ENCODE results near the gene OGFOD3.

OGFOD3 gene

DNA sequence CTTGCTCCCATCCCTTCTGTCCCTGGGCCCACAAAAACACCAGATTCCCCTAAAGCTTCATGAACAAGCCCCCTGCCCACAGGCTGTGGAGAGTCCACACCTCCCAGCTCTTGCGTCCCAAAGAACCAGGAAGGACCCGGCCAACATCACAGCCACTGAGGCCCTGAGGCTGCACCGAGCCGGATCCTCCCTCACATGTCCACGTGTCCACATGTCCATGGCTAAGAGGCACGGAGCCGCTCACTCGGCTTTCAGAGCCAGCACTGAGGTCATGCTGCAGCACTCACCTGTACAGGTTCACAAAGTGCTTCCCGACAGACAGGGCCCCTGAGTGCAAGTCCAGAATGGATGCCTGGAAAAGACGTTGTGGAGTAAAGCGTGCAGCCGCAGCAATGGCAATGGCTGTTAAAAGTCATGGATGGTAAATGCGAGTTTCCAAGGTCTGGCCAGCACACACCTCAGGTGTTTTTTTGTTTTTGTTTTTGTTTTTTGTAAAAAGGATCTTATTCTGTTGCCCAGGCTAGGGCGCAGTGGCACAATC is 12.2 kb downstream of the OGFOD3 start:
- Mint-ChIP-seq H3K4me3 (no peak overlapping the region), H3K27ac (no peak overlapping the region), H3K36me3 (ENCODE audit: low read depth) (peaks cover 26% of the 10 kb centered on the region), H3K9me3 (no peaks in the 10 kb centered on the region), H3K4me1 (peaks cover 12% of the 10 kb centered on the region), H3K27me3 (ENCODE audit: low read depth, poor library complexity) (no peaks in the 10 kb centered on the region)
- DNase-seq: no peak
- TF ChIP-seq, protein P1, sequence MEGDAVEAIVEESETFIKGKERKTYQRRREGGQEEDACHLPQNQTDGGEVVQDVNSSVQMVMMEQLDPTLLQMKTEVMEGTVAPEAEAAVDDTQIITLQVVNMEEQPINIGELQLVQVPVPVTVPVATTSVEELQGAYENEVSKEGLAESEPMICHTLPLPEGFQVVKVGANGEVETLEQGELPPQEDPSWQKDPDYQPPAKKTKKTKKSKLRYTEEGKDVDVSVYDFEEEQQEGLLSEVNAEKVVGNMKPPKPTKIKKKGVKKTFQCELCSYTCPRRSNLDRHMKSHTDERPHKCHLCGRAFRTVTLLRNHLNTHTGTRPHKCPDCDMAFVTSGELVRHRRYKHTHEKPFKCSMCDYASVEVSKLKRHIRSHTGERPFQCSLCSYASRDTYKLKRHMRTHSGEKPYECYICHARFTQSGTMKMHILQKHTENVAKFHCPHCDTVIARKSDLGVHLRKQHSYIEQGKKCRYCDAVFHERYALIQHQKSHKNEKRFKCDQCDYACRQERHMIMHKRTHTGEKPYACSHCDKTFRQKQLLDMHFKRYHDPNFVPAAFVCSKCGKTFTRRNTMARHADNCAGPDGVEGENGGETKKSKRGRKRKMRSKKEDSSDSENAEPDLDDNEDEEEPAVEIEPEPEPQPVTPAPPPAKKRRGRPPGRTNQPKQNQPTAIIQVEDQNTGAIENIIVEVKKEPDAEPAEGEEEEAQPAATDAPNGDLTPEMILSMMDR (IDR thresholded peaks at IDR 0.05): no peak

DNA sequence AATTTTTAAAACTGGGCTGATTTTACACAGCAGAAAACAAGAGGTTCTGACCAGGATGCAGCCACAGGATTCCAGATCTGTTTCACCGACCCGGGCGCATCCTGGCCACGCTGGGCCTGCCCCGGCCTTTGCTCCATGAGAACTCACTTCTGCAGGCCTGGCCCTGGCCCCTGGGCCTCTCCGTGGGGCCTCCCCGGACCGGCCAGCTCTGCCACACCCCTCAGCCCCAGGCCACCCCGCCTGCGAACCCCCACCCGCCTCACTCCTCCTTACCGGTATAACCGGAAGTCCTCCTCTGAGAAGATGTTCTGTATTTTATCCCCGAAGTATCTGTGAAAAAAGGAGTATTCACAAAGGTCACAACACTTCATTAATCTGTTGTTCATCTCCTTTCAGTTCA is 13.3 kb downstream of the OGFOD3 start:
- TF ChIP-seq, protein P1 (IDR thresholded peaks at IDR 0.05): no peak
- H3K9me3 Mint-ChIP-seq: no peaks in the 10 kb centered on the region

DNA sequence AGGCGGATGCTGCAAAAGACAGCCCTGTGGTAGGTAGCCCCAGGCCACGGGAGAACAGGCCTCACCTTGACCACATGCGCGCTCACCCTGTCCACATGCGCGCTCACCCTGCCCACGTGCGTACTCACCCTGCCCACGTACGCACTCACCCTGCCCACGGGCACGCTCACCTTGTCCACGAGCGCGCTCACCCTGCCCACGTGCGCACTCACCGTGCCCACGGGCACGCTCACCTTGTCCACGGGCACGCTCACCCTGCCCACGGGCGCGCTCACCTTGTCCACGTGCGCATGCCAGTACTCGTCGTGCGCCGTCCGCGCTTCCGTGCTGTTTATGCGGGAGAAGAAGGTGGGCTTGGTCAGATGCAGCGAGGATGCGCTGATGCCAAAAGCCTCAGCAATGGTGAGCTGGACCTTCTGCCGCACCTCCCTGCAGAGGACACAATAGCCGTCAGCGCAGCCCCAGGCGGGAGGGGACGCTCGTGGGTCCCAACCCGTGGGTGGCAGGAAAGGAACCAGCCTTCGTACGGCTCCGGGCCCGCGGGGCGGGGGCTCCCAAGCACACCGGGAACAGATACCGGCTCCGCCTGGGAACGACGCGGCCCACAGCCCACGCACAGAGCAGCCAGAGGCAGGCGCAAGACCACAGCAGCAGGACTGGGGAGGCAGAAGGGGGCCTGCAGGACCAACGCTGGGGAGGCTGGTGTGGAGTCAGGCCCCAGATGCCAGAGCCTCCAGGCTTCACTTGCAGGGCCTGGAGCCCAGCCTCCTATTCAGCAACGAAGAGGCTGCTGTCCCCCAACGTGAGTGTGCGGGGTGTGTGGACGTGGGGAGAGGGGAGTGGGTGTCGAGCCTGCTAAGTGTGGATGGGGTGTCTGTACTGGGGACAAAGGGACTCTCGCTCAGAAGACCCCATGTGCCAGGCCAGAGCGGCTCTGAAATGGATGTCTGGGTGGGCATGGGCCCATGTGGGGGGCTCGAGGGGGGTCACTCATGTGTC is 14.4 kb downstream of the OGFOD3 start:
- DNase-seq: no peak
- peaks cover 23% of the 10 kb centered on the region for H3K4me1 Mint-ChIP-seq
- TF ChIP-seq, protein P1 (IDR thresholded peaks at IDR 0.05): no peak
- H3K4me3 Mint-ChIP-seq: no peak overlapping the region
- no peaks in the 10 kb centered on the region for H3K9me3 Mint-ChIP-seq
- H3K36me3 Mint-ChIP-seq (ENCODE audit: low read depth): peaks cover 40% of the 10 kb centered on the region
- peaks cover 5% of the 10 kb centered on the region for H3K27me3 Mint-ChIP-seq (ENCODE audit: low read depth, poor library complexity)
- peak overlapping the region; percentile 54 for H3K27ac Mint-ChIP-seq

More for the DNA sequence above, 13.3 kb downstream of the OGFOD3 start:
- Mint-ChIP-seq H3K36me3 (ENCODE audit: low read depth) (peaks cover 35% of the 10 kb centered on the region), H3K27me3 (ENCODE audit: low read depth, poor library complexity) (peaks cover 3% of the 10 kb centered on the region), H3K27ac (peak overlapping the region; percentile 91), H3K4me1 (peaks cover 16% of the 10 kb centered on the region), H3K4me3 (no peak overlapping the region)
- no peak for DNase-seq

DNA sequence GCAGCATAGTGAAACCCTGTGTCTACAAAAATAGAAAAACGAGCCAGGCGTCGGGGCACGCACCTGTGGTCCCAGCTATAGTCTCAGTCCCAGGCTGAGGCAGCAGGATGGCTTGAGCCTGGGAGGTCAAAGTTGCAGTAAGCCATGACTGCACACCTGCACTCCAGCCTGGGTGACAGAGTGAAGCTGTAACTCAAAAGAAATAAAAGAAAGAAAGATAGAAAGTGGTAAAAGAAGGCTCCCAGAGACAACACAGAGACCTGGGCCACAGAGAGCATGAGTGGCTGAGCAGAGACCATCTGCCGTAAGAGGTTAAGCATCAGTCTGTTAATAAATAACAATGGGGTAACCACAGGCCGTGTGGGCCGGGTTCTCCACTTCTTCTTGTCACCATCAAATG is 15.5 kb downstream of the OGFOD3 start:
- TF ChIP-seq, protein P1 (IDR thresholded peaks at IDR 0.05): no peak
- no peak overlapping the region for H3K4me3 Mint-ChIP-seq

DNA sequence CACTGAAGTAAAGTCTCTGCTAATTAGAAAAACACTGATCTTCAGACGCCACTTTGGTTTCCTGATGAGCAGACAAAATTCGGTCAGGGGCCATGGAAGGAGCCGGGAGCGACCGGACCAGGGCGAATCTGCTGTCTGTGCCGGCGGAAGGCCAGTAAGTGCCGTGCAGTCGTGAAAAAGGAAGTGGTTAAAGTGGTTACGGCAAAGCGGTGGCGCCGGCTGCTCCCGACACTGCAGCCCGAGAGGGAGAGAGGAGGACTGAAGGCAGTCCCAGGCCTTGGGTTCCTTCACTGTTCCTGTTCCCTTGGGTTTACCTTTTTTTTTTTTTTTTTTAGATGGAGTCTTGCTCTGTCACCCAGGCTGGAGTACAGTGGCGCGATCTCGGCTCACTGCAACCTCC is 17.6 kb downstream of the OGFOD3 start:
- no peak overlapping the region for H3K4me3 Mint-ChIP-seq
- no peak for DNase-seq
- peaks cover 11% of the 10 kb centered on the region for H3K27me3 Mint-ChIP-seq (ENCODE audit: low read depth, poor library complexity)
- peaks cover 35% of the 10 kb centered on the region for H3K36me3 Mint-ChIP-seq (ENCODE audit: low read depth)
- peak overlapping the region; percentile 56 for H3K27ac Mint-ChIP-seq
- no peaks in the 10 kb centered on the region for H3K9me3 Mint-ChIP-seq
- TF ChIP-seq, protein P1 (IDR thresholded peaks at IDR 0.05): no peak
- peaks cover 28% of the 10 kb centered on the region for H3K4me1 Mint-ChIP-seq

More for the DNA sequence above, 15.5 kb downstream of the OGFOD3 start:
- Mint-ChIP-seq H3K4me1 (peaks cover 15% of the 10 kb centered on the region), H3K27ac (no peak overlapping the region), H3K27me3 (ENCODE audit: low read depth, poor library complexity) (peaks cover 9% of the 10 kb centered on the region), H3K36me3 (ENCODE audit: low read depth) (peaks cover 40% of the 10 kb centered on the region), H3K9me3 (no peaks in the 10 kb centered on the region)
- no peak for DNase-seq
